GM18519 (cell line): ENCODE data around the gene TSPAN14.

Source experiments
- ATAC-seq: cut with Tn5 transposase; IDR thresholded peaks from one replicate; pipeline ENCODE4 v1.9.1; 2021; ENCODE audit warnings: mild to moderate bottlenecking, moderate library complexity; ENCODE audit not compliant: unreplicated experiment, low FRiP score

TSPAN14 gene

DNA sequence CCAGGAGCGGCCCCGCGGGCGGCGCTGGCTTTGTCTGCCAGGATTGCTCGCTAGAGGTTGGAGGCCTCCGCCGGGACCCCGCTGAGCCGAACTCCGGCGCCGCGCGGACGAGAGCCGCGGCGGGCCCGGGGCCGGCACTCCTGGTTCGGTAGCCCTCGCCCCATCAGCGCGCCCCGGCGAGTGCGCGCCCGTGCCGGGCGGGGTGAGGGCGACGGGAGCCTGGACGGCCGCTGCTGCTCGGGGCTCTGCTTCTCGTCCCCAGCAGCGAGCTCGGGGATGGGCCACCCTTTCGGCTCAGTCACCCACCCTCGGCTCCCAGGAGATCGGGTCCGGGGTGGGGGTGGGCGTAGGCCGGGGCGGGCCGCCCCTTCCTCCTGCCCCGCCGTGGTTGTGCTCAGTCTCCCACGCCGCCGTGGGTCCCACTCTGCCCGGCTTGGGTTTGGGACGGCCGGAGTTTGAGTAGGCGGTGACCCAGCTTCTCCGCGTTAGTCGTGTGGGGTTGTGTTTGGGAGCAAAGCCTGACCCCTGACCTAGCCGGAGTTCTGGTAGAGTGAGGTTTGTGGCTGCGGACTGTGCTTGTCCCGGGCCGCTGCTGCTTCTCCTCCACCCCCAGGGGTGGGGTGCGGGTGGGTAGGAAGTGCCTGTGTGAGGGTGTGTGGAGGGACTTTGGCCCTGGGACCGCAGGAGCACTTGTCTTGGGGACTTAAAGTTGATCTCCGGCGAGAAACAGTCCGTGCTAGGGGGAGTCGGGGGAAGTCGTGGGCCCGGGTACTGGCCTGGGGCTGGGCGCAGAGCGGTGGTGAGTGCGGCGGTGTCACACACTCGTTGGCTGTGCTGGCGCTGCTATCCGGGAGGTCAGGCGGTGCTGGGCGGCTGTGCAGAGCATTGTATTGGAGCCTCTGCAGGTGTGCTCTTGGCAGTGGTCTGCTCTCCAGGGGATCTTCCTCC, 677 bp downstream of the TSPAN14 start:
- peak; percentile 10 for ATAC-seq

GRCh38 chr10:80455461-80456349, 1.6 kb downstream of the TSPAN14 start:
- ATAC-seq = no peak

- ATAC-seq = no peak
Observed at GRCh38 chr10:80457554-80458262, 3.6 kb downstream of the TSPAN14 start.

- ATAC-seq = no peak
Observed at GRCh38 chr10:80458263-80458625, 4.1 kb downstream of the TSPAN14 start.

DNA sequence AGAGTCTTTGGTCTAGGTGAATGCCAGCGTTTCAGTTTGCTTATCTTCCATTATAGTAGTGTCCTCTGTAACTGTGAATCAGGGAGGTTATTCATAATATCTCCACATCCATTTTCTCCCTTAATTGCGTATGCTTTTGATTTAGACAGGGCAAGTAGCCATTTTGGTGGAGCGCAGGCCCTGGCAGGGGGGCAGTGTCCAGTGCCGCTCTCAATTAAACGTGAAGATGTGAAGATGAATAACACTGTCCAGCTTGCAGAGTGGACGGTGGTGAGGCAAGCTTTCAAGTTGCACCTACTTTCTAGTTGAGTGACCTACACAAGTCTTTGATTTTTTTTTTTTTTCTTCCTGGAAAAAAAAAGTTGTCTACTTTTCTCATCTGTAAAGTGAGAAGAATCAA, 4.5 kb downstream of the TSPAN14 start:
- ATAC-seq = no peak

DNA sequence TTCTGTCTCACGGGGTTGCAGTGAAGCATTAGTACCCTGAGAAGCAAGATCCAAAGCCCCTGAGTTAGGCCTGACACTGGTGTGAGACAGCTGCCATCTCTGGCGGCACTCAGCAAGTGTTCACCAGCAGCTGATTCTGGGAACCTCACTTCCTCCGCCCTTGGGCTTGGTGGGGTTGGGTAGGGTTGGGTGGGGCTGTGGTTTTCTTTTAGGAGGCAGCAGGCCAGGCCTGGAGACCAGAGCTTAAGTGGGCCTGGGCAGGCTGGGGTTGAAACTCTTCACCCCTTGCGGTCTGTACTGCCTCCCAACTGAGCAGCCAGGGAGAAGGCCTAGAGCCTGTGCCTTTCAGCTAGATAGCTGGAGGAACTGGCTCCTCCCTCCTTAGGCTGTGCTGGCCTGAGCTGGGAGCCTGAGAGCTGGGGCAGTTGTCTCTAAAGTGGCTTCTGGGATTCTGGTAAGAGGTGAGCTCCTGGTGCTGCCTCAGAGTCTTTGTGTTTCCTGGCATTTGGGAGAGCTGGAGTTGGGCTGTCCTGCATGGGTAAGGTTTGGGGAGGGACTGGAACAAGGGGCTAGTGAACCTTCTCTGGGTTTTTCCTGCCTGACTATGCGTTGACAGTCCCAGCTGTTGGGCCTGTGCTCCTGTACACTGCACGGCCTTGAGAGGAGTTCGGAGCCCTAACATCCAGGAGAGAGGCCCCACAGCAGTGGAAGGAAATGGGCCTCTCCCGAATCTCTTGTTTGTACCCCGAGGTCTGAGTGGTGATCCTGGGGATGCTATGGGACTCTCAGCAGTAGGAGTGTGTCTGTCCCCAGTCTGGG, 5.1 kb downstream of the TSPAN14 start:
- ATAC-seq = peak; percentile 28

DNA sequence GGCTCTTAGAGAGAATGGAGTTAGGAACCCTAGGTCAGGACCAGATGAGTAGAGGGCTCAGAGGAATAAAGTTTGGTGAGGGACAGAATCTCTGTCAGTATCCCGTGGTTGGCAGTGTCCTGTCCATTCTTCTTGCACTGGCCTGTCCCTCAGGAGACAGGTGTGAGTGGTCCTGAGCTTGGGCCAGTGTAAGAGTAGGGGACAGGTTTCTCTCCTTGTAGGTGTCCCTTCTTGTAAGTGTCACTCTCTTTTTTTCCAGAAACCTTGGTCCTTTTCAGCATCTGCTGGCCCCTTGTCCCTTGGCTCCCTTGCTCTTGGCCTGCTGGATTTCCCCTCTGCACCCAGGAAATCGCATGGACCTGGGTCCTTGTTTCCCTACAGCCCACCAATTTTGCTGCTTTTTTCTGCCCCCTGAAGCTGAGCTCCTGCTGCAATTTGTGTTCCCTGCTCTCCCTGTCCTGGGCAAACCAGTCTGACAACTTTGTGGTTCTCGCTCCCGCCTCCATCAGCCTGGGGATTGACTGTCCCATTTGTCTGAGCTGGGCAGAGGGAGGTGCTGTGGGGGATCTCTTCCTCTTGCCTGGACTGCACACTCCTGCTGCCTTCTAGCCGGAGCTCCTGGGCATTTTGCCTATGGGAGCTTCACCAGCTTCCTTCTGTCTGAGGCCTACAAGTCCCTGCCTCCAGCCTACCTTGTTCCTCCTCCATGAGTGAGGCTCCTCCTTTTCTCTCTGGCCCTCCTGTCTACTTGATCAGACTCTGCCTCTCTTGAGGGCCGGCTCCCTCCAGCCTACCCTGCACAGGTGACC, 6.5 kb downstream of the TSPAN14 start:
- ATAC-seq = no peak

- ATAC-seq = no peak
Observed at GRCh38 chr10:80461208-80462183, 7.4 kb downstream of the TSPAN14 start.

DNA sequence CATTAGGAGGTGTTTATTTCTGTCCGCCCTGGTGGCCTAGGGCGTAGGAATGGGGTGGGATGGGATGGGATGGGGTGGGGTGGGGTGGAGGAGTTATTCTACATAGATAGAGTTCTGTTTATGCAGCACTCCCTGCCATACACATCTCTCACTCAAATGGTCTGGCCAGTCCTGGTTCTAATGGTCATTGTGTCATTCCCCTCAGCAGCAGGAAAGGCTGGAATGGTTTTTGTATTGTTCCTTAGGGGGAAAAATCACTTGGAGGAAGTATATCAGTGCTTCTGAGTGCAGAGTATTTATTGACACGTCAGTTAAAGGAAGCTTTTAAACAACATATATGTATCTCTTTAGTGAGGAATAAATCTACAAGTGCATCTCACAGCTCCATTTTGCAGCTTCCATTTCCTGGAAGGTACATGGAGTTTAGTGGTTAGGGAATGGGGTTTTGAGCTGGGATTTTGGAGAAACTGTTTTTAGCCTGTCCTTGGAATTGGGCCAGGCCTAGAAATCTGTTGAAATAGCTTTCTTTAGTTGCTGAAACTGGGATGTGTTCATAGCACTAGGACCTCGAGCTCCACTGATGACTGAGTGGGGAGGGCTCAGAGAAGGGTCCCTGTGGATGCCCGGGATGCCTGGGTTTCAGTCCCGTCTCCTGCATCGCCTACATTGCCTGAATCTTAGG, 8.3 kb downstream of the TSPAN14 start:
- ATAC-seq = no peak

- peak; percentile 47 for ATAC-seq
Observed at GRCh38 chr10:80462981-80463741, 9.1 kb downstream of the TSPAN14 start.

GRCh38 chr10:80463868-80464267, 9.8 kb downstream of the TSPAN14 start:
- ATAC-seq = no peak

DNA sequence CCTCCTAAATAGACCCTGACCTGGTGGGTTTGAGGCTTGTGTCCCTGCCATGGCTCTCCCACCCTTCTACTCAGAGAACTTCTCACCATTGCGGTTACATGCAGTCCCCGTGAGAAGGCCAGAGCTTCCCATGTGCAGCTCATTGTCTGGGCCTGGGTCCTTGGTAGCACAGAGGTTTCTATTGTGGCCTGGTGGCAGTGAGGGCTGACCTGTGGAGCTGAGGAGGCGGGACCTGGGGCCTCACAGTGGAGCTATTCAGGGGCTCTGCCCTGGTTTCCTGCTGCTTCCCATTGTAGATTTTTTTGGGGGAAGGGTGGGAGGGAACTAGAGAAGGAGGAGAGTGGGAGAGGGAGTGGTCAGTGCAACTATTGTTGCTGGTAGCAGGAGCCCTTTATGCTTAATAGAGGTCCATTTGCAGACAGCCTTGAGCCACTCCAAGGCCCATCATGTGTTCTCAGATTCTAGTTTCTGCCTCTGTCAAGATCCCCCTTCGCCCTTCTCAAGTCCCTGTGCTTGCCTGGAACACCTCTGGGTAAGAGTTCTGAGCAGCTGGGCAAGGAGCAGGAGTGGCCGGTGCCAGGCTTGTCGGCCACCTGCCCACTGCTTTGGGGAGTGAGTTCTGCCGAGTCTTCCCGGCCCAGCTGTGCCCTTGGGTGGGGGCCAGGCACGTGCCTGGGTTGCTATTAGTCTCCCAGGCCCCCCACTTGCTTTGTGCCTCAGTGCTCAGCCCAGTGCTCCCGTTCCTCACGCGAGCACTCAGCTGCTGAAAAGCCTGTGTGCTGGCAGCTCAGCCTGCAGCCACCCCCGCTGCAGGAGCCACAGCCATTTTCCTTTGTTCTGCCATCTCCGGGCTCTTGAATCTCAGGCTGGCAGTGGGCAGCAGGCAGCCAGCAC, 10.7 kb downstream of the TSPAN14 start:
- ATAC-seq = no peak

DNA sequence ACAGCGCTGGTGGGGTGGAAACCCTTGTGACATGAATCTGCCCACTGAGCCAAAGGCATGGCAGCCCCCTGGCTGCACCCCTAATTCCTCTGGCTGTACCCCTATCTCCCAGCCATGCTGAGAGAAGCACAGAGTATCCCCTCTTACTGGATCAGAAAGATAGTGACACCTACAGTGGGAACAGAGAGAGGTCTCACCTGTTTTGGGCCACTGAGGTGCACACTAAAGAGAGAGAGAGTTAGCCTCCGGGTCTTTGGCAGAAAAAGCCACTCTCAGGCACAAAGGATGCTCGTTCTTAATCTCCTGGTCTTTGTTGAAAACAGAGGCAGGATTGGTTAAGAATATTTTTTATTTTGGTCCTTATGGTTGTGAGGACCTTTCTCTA, 11.3 kb downstream of the TSPAN14 start:
- ATAC-seq = no peak

- ATAC-seq = no peak
Observed at GRCh38 chr10:80465839-80466590, 11.9 kb downstream of the TSPAN14 start.

DNA sequence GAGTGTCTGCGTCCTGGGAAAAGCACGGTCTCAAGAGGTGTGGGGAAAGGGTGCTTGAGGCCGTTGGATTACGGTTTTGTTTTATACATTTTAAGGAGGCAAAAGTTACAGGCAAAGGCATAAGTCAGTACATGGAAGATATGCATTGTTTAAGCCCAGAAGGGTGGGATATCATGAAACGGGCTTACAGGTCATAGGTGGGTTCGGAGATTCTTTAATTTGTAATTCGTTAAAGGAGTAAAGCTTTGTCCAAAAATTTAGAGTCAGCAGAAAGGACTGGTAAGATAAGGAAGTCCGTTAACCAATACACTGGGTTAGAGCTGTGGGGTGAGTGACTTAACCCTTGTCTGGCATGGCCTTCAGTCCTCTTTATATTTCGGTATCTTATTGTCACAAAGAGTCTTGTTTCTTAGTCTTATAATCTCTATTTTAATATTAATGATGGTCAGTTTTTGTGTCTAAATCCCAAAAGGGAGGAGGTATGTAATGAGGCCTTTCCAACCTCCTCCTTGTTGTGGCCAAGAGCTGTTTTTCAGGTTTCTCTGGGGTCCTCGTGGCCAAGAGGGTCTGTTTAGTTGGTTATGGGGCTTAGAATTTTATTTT, 12.7 kb downstream of the TSPAN14 start:
- no peak for ATAC-seq
